ENCODE measurements around the gene SLC25A23. TPM values are rescaled to one million over a fixed set of nuclear protein-coding genes. Genes with fewer than 3 reads are reported as not detected.
"Not testable (repeated sequence)": the region's sequence is repeated elsewhere in the genome, so short reads cannot be mapped to it uniquely, and the experiment has no call there.

SLC25A23 gene
- total RNA-seq, 2 donors from 2014 or later, result 124 to 151 TPM

GRCh38 chr19:6431891-6432290 lies 27.7 kb downstream of the SLC25A23 start:
- intact Hi-C loops (cut with DNase I), result no loop called here
- Histone ChIP-seq H3K9me3 (no peaks in the 10 kb centered on the region), H3K9ac (ENCODE audit: low read depth in 2 of 2, low read length in 2 of 2) (no peak overlapping the region), H3K4me3 (no peak overlapping the region), H3K27ac (no peak overlapping the region), H3K4me1 (no peaks in the 10 kb centered on the region), H3K36me3 (no peaks in the 10 kb centered on the region), H3K27me3 (no peaks in the 10 kb centered on the region)
- DNase-seq, result no peak
- TF ChIP-seq, protein P1, sequence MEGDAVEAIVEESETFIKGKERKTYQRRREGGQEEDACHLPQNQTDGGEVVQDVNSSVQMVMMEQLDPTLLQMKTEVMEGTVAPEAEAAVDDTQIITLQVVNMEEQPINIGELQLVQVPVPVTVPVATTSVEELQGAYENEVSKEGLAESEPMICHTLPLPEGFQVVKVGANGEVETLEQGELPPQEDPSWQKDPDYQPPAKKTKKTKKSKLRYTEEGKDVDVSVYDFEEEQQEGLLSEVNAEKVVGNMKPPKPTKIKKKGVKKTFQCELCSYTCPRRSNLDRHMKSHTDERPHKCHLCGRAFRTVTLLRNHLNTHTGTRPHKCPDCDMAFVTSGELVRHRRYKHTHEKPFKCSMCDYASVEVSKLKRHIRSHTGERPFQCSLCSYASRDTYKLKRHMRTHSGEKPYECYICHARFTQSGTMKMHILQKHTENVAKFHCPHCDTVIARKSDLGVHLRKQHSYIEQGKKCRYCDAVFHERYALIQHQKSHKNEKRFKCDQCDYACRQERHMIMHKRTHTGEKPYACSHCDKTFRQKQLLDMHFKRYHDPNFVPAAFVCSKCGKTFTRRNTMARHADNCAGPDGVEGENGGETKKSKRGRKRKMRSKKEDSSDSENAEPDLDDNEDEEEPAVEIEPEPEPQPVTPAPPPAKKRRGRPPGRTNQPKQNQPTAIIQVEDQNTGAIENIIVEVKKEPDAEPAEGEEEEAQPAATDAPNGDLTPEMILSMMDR (IDR thresholded peaks at IDR 0.05), result no peak

DNA sequence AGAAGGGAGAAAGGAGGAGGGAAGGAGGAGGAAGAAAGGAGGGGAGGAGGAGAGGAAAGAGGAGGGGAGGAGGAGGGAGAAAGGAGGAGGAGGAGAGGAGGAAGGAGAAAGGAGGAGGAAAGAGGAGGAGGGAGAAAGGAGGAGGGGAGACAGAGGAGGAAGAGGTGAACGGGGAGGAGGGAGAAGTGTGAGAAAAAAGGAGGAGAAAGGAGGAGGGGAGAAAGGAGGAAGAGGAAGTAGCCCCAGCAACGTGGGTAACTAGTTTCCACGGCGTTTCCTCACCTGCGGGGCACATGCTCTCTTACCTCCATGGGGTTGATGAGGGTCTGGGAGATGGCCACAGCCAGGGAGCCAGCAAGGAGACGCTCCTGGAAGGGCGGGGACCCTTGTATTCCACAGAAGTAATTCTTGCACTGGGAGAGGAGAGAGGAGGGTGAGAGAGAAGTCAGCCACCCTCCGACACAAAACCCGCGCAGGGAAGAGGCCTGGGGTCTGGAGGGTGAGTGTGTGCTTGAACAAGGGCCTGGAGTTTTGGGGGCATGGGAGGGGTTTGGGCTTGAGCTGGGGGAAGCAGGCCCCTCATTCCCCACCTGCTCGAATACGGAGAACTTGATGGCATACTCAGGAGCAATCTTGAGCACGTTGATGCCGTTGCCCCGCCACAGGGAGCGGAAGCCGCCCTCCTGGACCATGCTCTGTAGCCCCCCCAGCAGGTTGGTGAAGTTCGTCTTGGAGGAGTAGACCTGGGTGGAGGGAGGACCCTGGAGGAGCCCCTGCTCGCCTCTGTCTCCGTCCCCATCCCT lies 30.0 kb downstream of the SLC25A23 start:
- Histone ChIP-seq H3K36me3 (no peaks in the 10 kb centered on the region), H3K9ac (ENCODE audit: low read depth in 2 of 2, low read length in 2 of 2) (no peak overlapping the region), H3K27ac (no peak overlapping the region), H3K4me1 (no peaks in the 10 kb centered on the region), H3K9me3 (no peaks in the 10 kb centered on the region), H3K27me3 (no peaks in the 10 kb centered on the region), H3K4me3 (no peak overlapping the region)
- TF ChIP-seq, protein P1 (IDR thresholded peaks at IDR 0.05), result no peak
- intact Hi-C loops (cut with DNase I), result no loop called here
- no peak for DNase-seq

GRCh38 chr19:6428692-6429418 lies 30.7 kb downstream of the SLC25A23 start:
- H3K4me3 ChIP-seq; intact Hi-C loops (cut with DNase I); DNase-seq; H3K27me3 ChIP-seq; H3K4me1 ChIP-seq; H3K9me3 ChIP-seq; H3K9ac ChIP-seq (ENCODE audit: low read depth in 2 of 2, low read length in 2 of 2); H3K27ac ChIP-seq; H3K36me3 ChIP-seq: not testable (repeated sequence)

GRCh38 chr19:6427131-6427530 lies 32.5 kb downstream of the SLC25A23 start:
- TF ChIP-seq, protein P1 (IDR thresholded peaks at IDR 0.05), result no peak
- intact Hi-C loops (cut with DNase I), result no loop called here
- H3K27ac ChIP-seq, result no peak overlapping the region
- H3K9me3 ChIP-seq, result no peaks in the 10 kb centered on the region
- H3K36me3 ChIP-seq, result no peaks in the 10 kb centered on the region
- DNase-seq, result no peak
- no peaks in the 10 kb centered on the region for H3K27me3 ChIP-seq
- no peak overlapping the region for H3K9ac ChIP-seq (ENCODE audit: low read depth in 2 of 2, low read length in 2 of 2)
- H3K4me3 ChIP-seq, result no peak overlapping the region
- peaks cover 7% of the 10 kb centered on the region for H3K4me1 ChIP-seq

DNA sequence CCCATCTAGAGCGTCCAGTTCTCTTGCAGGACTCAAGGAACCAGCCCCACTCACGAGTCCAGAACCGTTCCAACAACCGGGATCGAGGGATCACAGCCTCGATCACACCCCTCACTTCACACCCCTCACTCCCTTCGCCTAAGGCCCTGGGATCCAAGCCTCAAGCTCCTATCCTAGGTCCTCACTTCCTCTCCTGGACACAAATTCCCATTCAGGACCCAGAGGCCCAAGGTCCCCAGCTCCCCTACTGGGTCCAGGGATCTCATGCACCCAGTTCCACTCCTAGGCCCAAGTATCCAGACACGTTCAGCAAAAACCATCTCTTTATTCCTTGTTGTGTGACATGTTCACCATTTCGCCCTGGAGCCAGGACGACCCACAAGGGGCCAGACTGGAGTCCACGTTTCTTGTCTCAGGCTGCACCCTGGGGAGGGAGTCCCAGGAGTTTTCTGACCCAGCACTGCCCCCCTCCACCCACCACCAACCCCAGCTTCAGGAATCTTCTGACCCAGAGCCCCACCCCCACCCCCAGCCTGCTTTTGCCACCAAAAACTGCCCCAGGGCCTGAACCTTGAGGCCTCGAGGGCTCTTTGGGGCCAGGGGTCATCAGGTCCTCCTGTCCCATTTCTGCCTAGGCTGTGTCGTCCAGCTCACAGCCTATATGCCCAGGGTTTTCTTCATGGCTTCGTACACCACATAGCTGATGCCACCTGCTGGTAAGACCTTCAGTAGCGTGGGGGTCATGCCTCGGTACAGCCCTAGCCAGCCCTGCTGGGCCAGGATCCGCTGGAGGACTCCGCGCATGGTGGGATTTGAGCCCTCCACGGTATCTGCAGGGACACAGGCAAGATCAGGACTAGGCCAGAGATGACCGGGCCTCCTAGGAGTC lies 33.6 kb downstream of the SLC25A23 start:
- Histone ChIP-seq H3K9me3 (no peaks in the 10 kb centered on the region), H3K27me3 (no peaks in the 10 kb centered on the region), H3K4me3 (peak overlapping the region; percentile 23), H3K4me1 (peaks cover 7% of the 10 kb centered on the region), H3K9ac (ENCODE audit: low read depth in 2 of 2, low read length in 2 of 2) (no peak overlapping the region), H3K36me3 (no peaks in the 10 kb centered on the region), H3K27ac (peak overlapping the region; percentile 78)
- no peak for DNase-seq
- intact Hi-C loops (cut with DNase I), result no loop called here
- TF ChIP-seq, protein P1 (IDR thresholded peaks at IDR 0.05), result no peak

Measured in colonic mucosa (tissue), 4 donors.